Measurements from ENCODE around the gene NUP188. TPM values are rescaled to one million over a fixed set of nuclear protein-coding genes. Genes with fewer than 3 reads are reported as not detected.
A peak's percentile ranks its signal among the peaks of the same experiment; 100 is the strongest.
"Not testable (repeated sequence)": the region's sequence is repeated elsewhere in the genome, so short reads cannot be mapped to it uniquely, and the experiment has no call there.

NUP188 gene
- total RNA-seq, 2 donors from 2014 or later = 19.6 to 23.6 TPM

DNA sequence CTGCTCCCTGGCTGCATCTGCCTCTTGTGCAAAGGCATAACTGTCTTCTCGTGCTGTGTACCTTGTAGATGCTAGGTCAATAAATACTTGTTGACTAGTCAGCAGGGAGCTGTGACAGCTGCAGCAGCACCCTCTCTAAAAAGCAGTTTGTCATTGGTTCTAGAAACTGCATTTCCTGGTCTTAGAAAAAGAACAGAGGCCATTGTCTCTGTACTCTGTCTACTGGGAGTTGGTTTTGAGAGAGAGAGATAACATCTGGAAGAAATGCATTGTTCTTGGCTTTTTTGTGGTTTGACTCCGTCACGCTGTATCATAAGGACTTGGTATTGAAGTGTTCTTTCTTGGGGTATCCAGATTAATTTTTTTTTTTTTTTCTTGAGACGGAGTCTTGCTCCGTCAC lies 48.3 kb downstream of the NUP188 start:
- DNase-seq (no peak), ATAC-seq (no peak)
- intact Hi-C loops (cut with DNase I, micrococcal nuclease) = no loop called here

GRCh38 chr9:128998462-128998861 lies 51.0 kb downstream of the NUP188 start:
- intact Hi-C loops (cut with DNase I, micrococcal nuclease) = no loop called here
- no peak for ATAC-seq
- no peak for DNase-seq

DNA sequence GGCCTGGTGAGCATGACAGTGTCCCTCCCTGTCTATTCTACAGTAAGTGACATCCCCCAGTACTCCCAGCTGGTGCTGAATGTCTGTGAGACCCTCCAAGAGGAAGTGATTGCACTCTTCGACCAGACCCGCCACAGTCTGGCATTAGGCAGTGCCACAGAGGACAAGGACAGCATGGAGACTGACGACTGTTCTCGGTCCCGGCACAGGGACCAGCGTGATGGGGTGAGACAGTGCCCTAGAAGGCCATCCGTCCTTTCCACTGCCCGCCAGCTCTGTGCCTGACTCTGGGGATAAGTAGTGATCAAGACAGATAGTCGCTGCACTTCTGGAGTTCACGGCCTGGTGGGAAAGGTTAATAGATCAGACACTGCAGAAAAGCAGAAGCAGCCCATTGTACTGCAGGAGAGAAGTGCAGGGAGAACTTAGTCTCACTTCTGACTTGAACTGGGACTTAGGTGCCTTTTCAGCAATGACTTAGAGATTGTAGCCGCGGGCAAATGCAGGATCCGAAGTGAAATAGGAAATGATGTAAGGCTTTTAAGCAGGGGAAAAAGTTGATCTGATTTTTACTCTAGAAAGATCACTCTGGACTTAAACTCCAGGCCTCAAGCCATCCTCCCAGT lies 52.2 kb downstream of the NUP188 start:
- DNase-seq = no peak
- intact Hi-C loops (cut with DNase I, micrococcal nuclease) = no loop called here
- no peak for ATAC-seq

- intact Hi-C loops (cut with DNase I, micrococcal nuclease) = no loop called here
- no peak for DNase-seq
- peak; percentile 4 for ATAC-seq
These were observed 54.2 kb downstream of the NUP188 start for GRCh38 chr9:129001504-129002325.

DNA sequence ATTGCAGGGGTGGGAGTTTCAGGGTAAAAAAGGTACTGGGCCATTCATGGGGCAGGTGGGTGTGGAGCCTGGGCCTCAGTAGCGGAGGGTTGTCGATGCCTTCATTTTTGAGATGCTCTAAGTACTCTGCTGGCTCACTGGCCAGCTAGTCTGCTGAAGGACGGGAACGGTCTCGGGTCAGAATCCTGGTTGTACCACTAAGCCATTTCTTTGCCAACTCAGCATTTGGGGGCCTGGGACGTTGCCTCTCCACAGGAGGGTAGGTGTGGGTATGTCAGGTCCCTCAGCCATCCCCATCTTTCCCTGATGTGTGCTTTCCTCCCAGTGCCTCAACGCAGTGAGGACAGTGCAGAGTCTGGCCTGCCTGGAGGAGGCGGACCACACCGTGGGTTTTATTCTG lies 55.5 kb downstream of the NUP188 start:
- DNase-seq (no peak), ATAC-seq (no peak)
- intact Hi-C loops (cut with DNase I, micrococcal nuclease) = no loop called here

DNA sequence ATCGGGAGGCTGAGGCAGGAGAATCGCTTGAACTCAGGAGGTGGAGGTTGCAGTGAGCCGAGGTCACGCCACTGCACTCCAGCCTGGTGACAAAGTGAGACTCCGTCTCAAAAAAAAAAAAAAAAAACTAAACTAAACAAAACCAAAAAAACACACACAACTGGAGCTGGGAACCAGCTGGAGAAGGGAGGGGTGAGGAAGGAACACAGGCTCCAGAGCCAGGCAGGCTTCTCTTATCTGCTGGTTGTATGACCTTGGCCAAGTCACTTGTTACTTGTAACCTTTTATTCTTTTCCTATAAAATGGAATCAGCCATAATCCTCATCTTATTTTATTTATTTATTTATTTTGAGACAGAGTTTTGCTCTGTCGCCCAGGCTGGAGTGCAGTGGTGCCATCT lies 56.7 kb downstream of the NUP188 start:
- DNase-seq; intact Hi-C loops (cut with DNase I, micrococcal nuclease); ATAC-seq: not testable (repeated sequence)

DNA sequence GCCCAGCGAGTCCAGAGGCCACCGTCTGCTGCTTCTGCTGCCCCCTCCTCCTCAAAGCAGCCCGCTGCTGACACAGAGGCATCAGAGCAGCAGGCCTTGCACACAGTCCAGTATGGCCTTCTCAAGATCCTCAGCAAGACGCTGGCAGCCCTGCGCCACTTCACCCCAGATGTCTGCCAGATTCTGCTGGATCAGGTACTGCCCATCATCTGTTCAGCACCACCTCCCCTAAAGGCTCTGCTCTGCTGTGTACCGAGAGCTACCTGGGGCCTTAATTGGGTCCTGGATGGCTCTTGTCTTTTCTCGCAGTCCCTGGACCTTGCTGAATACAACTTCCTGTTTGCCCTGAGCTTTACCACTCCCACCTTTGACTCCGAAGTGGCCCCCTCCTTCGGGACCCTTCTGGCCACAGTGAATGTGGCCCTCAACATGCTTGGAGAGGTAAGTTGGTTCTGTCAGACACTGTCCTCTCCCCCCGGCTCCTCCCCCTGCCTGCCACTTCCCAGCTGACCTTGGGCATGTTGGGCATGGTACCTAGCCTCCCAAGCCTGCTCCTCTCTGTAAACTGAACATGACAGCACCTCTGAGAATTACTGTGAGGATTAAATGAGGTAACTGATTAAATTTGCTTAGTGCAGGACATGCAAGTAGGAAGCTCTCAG lies 58.0 kb downstream of the NUP188 start:
- intact Hi-C loops (cut with DNase I, micrococcal nuclease) = no loop called here
- DNase-seq = no peak
- ATAC-seq = no peak

GRCh38 chr9:129006328-129007034 lies 59.0 kb downstream of the NUP188 start:
- ATAC-seq (peak; percentile 79), DNase-seq (peak; percentile 61 to 67)
- intact Hi-C loops (cut with DNase I, micrococcal nuclease) = no loop called here

DNA sequence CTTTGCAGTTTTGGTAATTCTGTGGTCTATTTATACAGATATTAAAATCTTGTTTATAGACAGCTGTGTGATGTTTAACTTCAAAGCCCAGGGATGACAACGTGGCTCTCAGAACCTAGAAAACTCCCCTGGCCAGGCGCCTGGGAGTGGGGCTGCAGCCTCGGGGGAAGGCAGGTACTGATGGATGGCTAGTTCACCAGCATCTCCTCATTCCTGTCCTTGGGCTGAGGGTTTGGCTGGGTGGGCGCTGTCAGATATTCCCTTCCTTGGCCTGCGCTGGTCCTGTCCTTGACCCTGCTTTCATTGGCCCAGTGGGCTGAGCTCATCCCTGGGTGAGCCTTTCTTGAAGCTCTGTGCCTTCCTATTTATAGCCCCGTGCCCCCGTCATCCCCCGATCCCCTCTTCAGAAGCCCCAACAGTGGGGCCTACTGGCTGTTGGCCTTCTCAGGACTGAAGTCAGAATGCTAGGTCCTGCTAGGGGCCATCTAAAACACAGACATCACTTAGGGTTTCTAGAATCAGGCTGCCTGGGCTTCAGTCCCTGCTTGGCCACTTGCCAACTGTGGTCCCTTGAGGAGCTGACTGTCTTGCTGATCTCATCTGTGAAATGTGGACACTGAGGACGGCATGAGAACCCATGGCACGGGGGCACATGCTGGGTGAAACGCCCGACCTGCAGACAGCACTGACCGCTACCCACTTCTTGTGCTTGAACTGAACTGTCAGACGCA lies 59.7 kb downstream of the NUP188 start:
- peak; percentile 2 for ATAC-seq
- no peak for DNase-seq

GRCh38 chr9:129007766-129008468 lies 60.4 kb downstream of the NUP188 start:
- DNase-seq = no peak
- no peak for ATAC-seq
- intact Hi-C loops (cut with DNase I, micrococcal nuclease) = no loop called here

More for the DNA sequence above, 59.7 kb downstream of the NUP188 start:
- intact Hi-C loops (cut with DNase I, micrococcal nuclease) = no loop called here

DNA sequence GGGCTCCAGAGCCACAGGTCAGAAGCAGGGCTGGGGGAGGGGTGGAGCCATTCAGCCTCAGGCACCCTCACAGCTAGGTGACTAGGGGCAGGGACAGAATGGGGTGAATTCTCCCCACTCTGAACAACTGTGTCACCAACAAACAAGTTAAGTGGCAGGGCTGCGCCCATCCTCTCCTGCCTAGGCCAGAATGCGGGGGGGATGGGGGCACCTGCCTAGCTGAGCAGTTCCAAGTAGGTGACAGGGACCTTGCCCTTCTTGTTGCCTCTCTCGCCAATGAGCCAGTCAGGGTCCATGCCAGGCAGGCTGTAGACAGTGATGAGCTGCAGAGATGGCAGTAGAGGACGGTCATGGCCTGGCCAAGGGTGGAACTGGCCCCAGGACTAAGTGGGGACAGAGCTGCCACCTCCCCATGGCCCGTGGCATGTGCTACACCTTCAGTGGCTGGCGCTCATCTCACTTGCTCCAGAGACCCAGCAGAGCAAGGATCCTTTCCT lies 61.0 kb downstream of the NUP188 start:
- DNase-seq (no peak), ATAC-seq (no peak)
- intact Hi-C loops (cut with DNase I, micrococcal nuclease) = no loop called here

DNA sequence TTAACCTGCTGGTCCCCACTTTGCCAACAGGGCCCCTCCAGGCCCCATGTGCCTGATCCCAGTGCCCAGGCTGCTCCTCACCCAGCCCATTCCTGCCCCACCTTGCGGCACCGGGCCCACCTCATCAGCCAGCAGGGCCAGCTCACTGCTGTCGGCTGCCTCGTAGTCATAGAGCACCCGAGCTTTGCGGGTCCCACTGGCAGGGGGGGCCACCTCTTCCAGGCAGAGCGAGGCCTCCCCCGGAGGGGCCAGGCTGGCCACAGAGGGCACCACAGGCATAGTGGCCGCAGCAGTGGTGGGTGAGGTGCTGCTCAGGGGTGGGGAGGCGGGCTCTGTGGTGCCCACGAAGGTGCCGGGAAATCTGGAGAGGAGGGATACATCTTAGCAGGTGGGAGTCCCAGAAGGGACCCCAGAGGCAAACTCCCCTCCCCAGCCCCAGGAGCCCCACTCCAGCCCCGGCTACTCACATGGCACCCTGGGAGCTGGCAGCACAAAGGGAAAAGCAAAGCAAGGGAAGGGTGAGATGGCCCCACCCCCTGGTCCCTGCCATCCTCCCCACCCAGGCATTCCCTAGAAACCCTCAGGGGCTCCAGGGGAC lies 61.6 kb downstream of the NUP188 start:
- intact Hi-C loops (cut with DNase I, micrococcal nuclease) = no loop called here
- DNase-seq (no peak), ATAC-seq (no peak)

- intact Hi-C loops (cut with DNase I, micrococcal nuclease) = no loop called here
- ATAC-seq (no peak), DNase-seq (no peak)
These were observed 62.2 kb downstream of the NUP188 start for GRCh38 chr9:129009584-129010141.

- intact Hi-C loops (cut with DNase I, micrococcal nuclease) = no loop called here
- ATAC-seq (no peak), DNase-seq (no peak)
These were observed 62.9 kb downstream of the NUP188 start for GRCh38 chr9:129010267-129010975.

- DNase-seq = no peak
- no peak for ATAC-seq
- intact Hi-C loops (cut with DNase I, micrococcal nuclease) = no loop called here
These were observed 63.7 kb downstream of the NUP188 start for GRCh38 chr9:129011170-129011569.

DNA sequence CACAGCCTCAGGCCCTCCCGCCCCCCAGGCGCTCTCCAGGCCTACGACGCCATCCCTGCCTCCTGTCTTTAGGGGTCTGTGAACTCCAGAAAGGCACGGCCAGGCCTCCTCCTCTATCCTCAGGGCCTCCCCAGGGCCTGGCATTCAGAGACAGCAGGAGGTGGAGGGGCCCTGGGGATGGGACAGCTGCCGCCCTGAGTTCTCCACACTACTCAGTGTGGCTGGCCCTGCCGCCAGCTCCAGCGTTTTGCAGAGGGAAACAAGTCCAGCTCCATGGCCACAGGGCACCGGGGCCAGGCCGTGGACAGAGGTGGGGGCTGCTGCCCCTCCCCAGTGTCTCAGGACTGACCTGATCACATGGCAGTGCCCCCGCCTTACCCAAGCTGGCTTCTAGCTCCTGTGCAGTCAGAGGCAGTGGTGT lies 64.3 kb downstream of the NUP188 start:
- no peak for DNase-seq
- no peak for ATAC-seq
- intact Hi-C loops (cut with DNase I, micrococcal nuclease) = no loop called here

- ATAC-seq = no peak
- intact Hi-C loops (cut with DNase I, micrococcal nuclease) = no loop called here
- DNase-seq = no peak
These were observed 64.8 kb downstream of the NUP188 start for GRCh38 chr9:129012343-129012742.
